Measurements from ENCODE around the gene ANO7. TPM values are rescaled to one million over a fixed set of nuclear protein-coding genes. Genes with fewer than 3 reads are reported as not detected.
"Not testable (repeated sequence)": the region's sequence is repeated elsewhere in the genome, so short reads cannot be mapped to it uniquely, and the experiment has no call there.

The ANO7 gene
- total RNA-seq, 4 donors from 2014 or later, result 0.59 TPM; not detected in 3

- H3K27me3 ChIP-seq, result peaks cover 0 to 8% (median 0%) of the 10 kb centered on the region in 4 donors
- no peak overlapping the region for H3K4me3 ChIP-seq
- intact Hi-C loops (cut with DNase I), result no loop called here
- no peaks in the 10 kb centered on the region for H3K36me3 ChIP-seq
- no peak overlapping the region for H3K27ac ChIP-seq
- DNase-seq, result no peak
- H3K4me1 ChIP-seq, result peaks cover 0 to 9% (median 4%) of the 10 kb centered on the region in 3 donors
- TF ChIP-seq, protein P1, sequence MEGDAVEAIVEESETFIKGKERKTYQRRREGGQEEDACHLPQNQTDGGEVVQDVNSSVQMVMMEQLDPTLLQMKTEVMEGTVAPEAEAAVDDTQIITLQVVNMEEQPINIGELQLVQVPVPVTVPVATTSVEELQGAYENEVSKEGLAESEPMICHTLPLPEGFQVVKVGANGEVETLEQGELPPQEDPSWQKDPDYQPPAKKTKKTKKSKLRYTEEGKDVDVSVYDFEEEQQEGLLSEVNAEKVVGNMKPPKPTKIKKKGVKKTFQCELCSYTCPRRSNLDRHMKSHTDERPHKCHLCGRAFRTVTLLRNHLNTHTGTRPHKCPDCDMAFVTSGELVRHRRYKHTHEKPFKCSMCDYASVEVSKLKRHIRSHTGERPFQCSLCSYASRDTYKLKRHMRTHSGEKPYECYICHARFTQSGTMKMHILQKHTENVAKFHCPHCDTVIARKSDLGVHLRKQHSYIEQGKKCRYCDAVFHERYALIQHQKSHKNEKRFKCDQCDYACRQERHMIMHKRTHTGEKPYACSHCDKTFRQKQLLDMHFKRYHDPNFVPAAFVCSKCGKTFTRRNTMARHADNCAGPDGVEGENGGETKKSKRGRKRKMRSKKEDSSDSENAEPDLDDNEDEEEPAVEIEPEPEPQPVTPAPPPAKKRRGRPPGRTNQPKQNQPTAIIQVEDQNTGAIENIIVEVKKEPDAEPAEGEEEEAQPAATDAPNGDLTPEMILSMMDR (IDR thresholded peaks at IDR 0.05), result no peak
- no peak for TF ChIP-seq POLR2A (IDR thresholded peaks at IDR 0.05)
- no peaks in the 10 kb centered on the region for H3K9me3 ChIP-seq
- 77 to 79% methylated on average over 8 of the region's 8 CpGs for WGBS, 2 donors
Observed at GRCh38 chr2:241193271-241193670, 4.8 kb downstream of the ANO7 start.

DNA sequence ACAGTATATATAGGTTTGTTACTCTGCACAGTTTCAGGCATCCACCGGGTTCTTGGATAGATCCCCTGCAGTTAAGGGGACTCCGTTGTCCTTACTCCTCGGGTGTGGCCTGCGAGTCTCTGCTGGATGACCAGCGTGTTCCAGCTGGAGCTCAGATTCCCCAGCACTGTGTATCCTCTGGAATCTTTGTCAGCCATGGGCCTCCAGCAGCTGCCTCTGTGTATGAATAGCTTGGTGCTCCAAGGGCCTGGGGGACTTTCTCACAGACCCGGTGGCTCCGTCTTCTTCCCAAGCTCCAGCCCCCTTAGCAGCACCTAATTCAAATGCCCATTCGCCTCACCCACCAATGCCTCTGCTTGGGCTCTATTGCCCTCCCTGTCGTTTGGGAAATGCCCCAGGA is 6.3 kb downstream of the ANO7 start:
- WGBS, 2 donors, result 54 to 56% methylated on average over 5 to 7 of the region's 9 CpGs
- TF ChIP-seq, protein P1 (IDR thresholded peaks at IDR 0.05), result no peak
- no peak for TF ChIP-seq POLR2A (IDR thresholded peaks at IDR 0.05)

GRCh38 chr2:241195506-241196130 is 7.1 kb downstream of the ANO7 start:
- no peaks in the 10 kb centered on the region for H3K9me3 ChIP-seq
- intact Hi-C loops (cut with DNase I), result no loop called here
- peaks cover 0 to 5% (median 0%) of the 10 kb centered on the region in 3 donors for H3K4me1 ChIP-seq
- H3K4me3 ChIP-seq, result no peak overlapping the region
- DNase-seq, result no peak
- H3K27me3 ChIP-seq, result no peaks in the 10 kb centered on the region
- no peak overlapping the region for H3K27ac ChIP-seq
- TF ChIP-seq, protein P1 (IDR thresholded peaks at IDR 0.05), result no peak
- TF ChIP-seq POLR2A (IDR thresholded peaks at IDR 0.05), result no peak
- WGBS, 2 donors, result 75 to 93% methylated on average over 5 to 6 of the region's 18 CpGs
- no peaks in the 10 kb centered on the region for H3K36me3 ChIP-seq

More for the DNA sequence above, 6.3 kb downstream of the ANO7 start:
- no peaks in the 10 kb centered on the region for H3K27me3 ChIP-seq
- no peaks in the 10 kb centered on the region for H3K36me3 ChIP-seq
- peaks cover 0 to 5% (median 0%) of the 10 kb centered on the region in 3 donors for H3K4me1 ChIP-seq
- H3K4me3 ChIP-seq, result no peak overlapping the region
- intact Hi-C loops (cut with DNase I), result no loop called here
- no peaks in the 10 kb centered on the region for H3K9me3 ChIP-seq
- no peak for DNase-seq
- H3K27ac ChIP-seq, result no peak overlapping the region

- H3K27me3 ChIP-seq; H3K4me1 ChIP-seq; DNase-seq; H3K9me3 ChIP-seq; intact Hi-C loops (cut with DNase I); H3K27ac ChIP-seq; H3K36me3 ChIP-seq; H3K4me3 ChIP-seq: not testable (repeated sequence)
- 93 to 97% methylated on average over 4 to 9 of the region's 14 CpGs for WGBS, 2 donors
Observed at GRCh38 chr2:241197246-241197645, 8.8 kb downstream of the ANO7 start.

- H3K27ac ChIP-seq, result no peak overlapping the region
- H3K36me3 ChIP-seq, result no peaks in the 10 kb centered on the region
- H3K4me1 ChIP-seq, result peaks cover 0 to 5% (median 0%) of the 10 kb centered on the region in 3 donors
- DNase-seq, result no peak
- no peaks in the 10 kb centered on the region for H3K9me3 ChIP-seq
- no peak for TF ChIP-seq POLR2A (IDR thresholded peaks at IDR 0.05)
- TF ChIP-seq, protein P1 (IDR thresholded peaks at IDR 0.05), result no peak
- intact Hi-C loops (cut with DNase I), result no loop called here
- H3K27me3 ChIP-seq, result no peaks in the 10 kb centered on the region
- H3K4me3 ChIP-seq, result no peak overlapping the region
- WGBS, 2 donors, result 67% methylated on average over 6 of the region's 6 CpGs
Observed at GRCh38 chr2:241197947-241198346, 9.5 kb downstream of the ANO7 start.
